HepG2 (cell line): Measurements from ENCODE around the gene PIKFYVE.

ENCODE experiments used
- BRCA1 ChIP-seq: sonication (generic); formaldehyde crosslinking; IDR thresholded peaks from 2 replicates; pipeline ENCODE4 v1.4.0; 2020; ENCODE audit warnings: missing genetic modification reagents
- CTCF ChIP-seq: sonication (generic); formaldehyde crosslinking; IDR thresholded peaks from 2 replicates; pipeline ENCODE4 v1.5.0; 2020; ENCODE audit warnings: mild to moderate bottlenecking, missing genetic modification reagents, moderate library complexity
- EP300 ChIP-seq, 3 experiments: sonication (generic) in 1 of 3; formaldehyde crosslinking in 1 of 3; IDR thresholded peaks; 2 replicates each; pipeline versions ENCODE4 v1.5.1 to v1.6.1; 2011 to 2020; ENCODE audit warnings: low read depth in 2 of 3, low read length in 2 of 3, borderline replicate concordance in 1 of 3, improper control_type of control experiment in 1 of 3, mild to moderate bottlenecking in 1 of 3, missing genetic modification reagents in 1 of 3, moderate library complexity in 1 of 3
- GATAD1 ChIP-seq: IDR thresholded peaks from 2 replicates; pipeline ENCODE4 v1.6.1; 2016; ENCODE audit warnings: missing genetic modification reagents, missing compliant biosample characterization
- MAFK ChIP-seq, 2 experiments: IDR thresholded peaks in 1 of 2; conservative IDR thresholded peaks in 1 of 2; 2 replicates each; pipeline ENCODE4 v1.6.1; 2011; ENCODE audit warnings: improper control_type of control experiment in 2 of 2, low read length in 2 of 2
- TBX3 ChIP-seq: fragments of 450-650 bp; IDR thresholded peaks from 2 replicates; pipeline ENCODE4 v1.6.1; 2017; ENCODE audit warnings: antibody characterized with exemption, mild to moderate bottlenecking, inconsistent platforms, borderline replicate concordance
- ZBTB10 ChIP-seq: sonication (generic); formaldehyde crosslinking; IDR thresholded peaks from 2 replicates; pipeline ENCODE4 v1.4.0; 2020; ENCODE audit warnings: missing genetic modification reagents, borderline replicate concordance
- ZNF160 ChIP-seq: sonication (generic); formaldehyde crosslinking; IDR thresholded peaks from 2 replicates; pipeline ENCODE4 v1.8.0; 2022; ENCODE audit warnings: mild to moderate bottlenecking, inconsistent platforms, missing genetic modification reagents
- ZNF431 ChIP-seq: sonication (generic); formaldehyde crosslinking; IDR thresholded peaks from 2 replicates; pipeline ENCODE4 v1.9.0; 2022; ENCODE audit warnings: missing genetic modification reagents, low read depth, mild to moderate bottlenecking, borderline replicate concordance
- ZNF790 ChIP-seq: sonication (generic); formaldehyde crosslinking; IDR thresholded peaks from 2 replicates; pipeline ENCODE4 v1.8.0; 2022; ENCODE audit warnings: missing genetic modification reagents, mild to moderate bottlenecking, borderline replicate concordance
- TF ChIP-seq, protein P1 (sequence below): sonication (generic); formaldehyde crosslinking; IDR thresholded peaks from 2 replicates; pipeline ENCODE4 v1.5.0; 2020; ENCODE audit warnings: missing genetic modification reagents

DNA sequence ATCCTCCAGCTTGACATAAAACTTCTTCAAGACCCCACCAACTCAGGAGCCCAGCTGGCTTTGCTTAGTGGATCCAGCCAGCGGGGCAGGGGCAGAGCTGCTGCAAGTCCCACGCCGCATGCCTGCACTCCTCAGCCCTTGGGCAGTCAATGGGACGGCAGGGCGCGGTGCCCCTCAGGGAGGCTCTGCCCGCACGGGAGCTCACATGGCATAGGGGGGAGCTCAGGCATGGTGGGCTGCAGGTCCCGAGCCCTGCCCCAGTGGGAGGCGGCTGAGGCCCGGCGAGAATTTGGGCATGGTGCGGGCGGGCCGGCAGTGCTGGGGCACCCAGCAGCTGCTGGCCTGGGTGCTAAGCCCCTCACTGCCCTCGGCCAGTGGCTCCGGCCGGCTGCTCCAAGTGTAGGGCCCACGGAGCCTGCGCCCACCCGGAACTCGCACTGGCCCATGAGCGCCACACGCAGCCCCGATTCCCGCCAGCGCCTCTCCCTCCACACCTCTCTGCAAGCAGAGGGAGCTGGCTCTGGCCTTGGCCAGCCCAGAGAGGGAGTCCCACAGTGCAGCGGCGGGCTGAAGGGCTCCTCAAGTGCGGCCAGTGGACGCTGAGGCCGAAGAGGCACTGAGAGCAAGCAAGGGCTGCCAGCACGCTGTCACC lies 38.3 kb upstream of the PIKFYVE start:
- TF ChIP-seq TBX3 (no peak), ZNF790 (CRISPR knock-in tag) (no peak), ZBTB10 (CRISPR knock-in tag) (no peak), CTCF (CRISPR knock-in tag) (no peak), BRCA1 (CRISPR knock-in tag) (no peak), ZNF160 (CRISPR knock-in tag) (no peak), MAFK (conservative IDR thresholded peaks at IDR 0.05 in 1 of 2, IDR thresholded peaks at IDR 0.05 in 1 of 2; ENCODE audit: low read length in 2 of 2) (no peak), GATAD1 (CRISPR knock-in tag) (no peak), EP300 (IDR thresholded peaks at IDR 0.05; ENCODE audit: low read depth in 2 of 2, low read length in 2 of 2) (no peak), EP300 (CRISPR knock-in tag; IDR thresholded peaks at IDR 0.05; ENCODE audit: borderline replicate concordance) (no peak), ZNF431 (CRISPR knock-in tag) (no peak)
- TF ChIP-seq, protein P1, sequence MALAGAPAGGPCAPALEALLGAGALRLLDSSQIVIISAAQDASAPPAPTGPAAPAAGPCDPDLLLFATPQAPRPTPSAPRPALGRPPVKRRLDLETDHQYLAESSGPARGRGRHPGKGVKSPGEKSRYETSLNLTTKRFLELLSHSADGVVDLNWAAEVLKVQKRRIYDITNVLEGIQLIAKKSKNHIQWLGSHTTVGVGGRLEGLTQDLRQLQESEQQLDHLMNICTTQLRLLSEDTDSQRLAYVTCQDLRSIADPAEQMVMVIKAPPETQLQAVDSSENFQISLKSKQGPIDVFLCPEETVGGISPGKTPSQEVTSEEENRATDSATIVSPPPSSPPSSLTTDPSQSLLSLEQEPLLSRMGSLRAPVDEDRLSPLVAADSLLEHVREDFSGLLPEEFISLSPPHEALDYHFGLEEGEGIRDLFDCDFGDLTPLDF (CRISPR knock-in tag), result no peak
